ENCODE measurements around the gene RNF181.
A peak's percentile ranks its signal among the peaks of the same experiment; 100 is the strongest.

DNA sequence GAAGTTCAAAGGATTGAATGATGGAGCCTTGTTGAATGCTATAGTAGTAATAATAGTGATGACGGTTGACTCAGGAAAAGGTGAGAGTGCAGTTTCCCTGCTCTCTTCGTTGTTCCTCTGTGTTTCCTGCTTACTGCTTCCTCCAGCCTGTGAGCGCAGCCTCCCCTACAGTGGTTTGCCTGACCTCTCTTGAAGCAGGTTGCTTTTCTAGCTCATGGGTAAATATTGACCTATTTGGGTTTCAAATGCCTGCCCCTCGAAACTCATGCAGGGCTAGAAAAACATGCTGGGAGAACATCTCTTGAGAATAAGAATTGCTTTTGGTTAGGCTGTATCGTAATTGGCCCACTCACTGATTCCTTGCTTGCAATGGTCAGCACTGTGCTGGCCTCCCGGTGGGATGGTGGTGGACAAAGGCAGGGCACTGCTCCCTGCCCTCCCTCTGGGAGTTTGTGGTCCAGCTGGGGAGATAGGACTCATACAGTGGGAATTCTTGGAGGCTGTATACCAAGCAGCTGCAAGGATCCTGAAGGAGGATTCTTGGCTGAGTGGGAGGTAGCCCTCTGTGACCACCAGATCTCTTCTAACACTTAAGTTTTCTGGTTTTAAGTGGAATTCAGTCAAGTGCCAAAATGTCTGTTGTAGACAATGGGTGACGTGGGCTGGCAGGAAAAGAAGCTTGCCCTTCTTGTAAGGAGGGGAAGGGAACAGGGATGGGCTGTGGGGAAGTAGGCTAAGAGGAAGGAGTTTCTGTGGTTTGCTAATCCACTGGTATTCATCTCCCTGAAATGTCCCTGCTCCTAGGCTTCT is 5.4 kb upstream of the RNF181 start:
- TF ChIP-seq CTCF (IDR thresholded peaks at IDR 0.05; ENCODE audit: extremely low read depth in 1 of 2, insufficient read depth in 1 of 2, low read depth in 1 of 2, low read length in 2 of 2) (no peak), EZH2 (IDR thresholded peaks at IDR 0.05; ENCODE audit: borderline replicate concordance, low read depth, low read length, severe bottlenecking) (no peak), FOS (IDR thresholded peaks at IDR 0.05; ENCODE audit: borderline replicate concordance, insufficient read depth, low read length) (peak; percentile 12), POLR2A (IDR thresholded peaks at IDR 0.05; ENCODE audit: low read depth, low read length) (no peak), POLR2AphosphoS5 (IDR thresholded peaks at IDR 0.05; ENCODE audit: insufficient read depth, low read depth, low read length) (peak; percentile 7), MYC (IDR thresholded peaks at IDR 0.05; ENCODE audit: low read depth, low read length) (no peak)
- TF ChIP-seq, protein P1, sequence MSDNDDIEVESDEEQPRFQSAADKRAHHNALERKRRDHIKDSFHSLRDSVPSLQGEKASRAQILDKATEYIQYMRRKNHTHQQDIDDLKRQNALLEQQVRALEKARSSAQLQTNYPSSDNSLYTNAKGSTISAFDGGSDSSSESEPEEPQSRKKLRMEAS (IDR thresholded peaks at IDR 0.05; ENCODE audit: insufficient read depth, insufficient read length) = no peak

Data from endothelial cell of umbilical vein (primary cell).